NCI-H146 (cell line): Measurements from ENCODE around the gene CACHD1.
"Not testable (repeated sequence)": the region's sequence is repeated elsewhere in the genome, so short reads cannot be mapped to it uniquely, and the experiment has no call there.

Source experiments
- DNase-seq: peaks from one replicate; lab custom pipeline; 2025; lab: John Stamatoyannopoulos, UW

Gene CACHD1

DNA sequence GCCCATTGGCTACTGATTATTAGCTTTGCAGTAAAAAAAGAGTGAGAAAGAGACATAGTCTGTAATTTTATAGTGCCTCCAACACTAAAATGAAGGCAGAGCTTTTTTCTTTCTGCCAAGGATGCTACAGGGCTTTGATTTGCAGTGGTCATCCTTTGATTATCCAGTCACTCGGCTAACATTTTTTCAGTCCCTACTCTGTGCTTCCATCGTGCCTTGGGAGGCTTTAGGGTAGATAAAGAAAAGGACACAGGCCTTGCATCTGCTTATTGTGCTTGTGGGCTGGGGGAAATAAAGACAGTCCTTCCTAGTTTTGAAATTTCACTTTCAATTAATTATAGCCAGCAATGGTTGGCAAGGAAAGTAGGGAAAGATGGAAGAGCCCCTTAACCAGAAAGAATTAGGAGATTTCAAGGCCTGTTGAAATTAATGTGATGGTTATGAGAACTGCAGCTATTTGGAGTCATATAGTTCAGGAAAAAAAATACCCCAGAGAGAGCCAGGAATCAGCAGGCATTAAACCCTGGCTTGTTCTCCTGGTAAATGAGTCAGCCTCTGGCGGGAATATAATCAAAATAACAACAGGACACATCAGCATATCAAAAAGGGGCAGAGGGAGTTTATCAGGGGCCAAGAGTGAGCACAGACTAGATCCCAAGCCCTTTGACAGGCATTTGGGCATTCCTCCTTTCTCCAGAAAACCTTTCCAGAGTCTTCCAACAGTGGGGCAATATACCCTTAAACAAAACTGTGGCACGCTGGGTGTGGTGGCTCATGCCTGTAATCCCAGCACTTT lies 27.4 kb downstream of the CACHD1 start:
- DNase-seq: no peak

DNA sequence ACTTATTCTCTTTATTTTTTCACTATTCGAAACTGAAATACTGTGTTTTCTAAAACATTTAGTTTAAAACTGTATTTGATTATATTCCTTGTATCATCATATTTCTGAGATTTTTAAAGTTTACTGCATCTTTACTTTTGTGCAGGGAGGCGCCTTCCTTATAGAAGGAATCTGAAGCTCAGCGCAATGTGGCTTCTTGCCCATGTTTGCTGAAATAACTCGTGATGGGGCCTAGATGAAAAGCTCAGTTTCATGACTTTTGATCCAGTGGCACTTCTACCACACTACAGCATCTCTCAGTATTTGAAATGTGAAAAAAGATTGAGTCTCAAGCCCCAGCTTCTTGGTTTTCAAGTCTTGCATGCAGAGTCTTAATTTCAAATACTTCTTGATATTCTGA lies 28.4 kb downstream of the CACHD1 start:
- no peak for DNase-seq

DNA sequence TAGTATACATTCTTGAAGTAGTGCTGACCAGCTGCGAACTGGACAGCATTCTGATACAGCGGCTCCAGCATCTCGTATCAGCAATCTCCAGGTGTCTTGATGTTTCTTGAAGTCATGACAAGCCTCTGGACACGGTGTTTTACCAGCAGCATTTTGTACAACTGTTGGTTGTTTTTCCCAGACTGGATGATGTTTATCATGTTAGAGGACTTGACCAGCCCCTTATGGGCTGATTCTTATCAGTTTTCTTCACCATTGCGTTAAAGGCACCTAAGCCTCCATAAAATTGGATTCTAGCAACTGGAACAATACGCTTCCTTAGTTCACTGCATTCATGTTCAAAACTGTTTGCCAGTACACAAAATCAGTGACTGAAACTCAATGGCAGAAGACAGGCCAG lies 29.1 kb downstream of the CACHD1 start:
- DNase-seq: no peak

DNA sequence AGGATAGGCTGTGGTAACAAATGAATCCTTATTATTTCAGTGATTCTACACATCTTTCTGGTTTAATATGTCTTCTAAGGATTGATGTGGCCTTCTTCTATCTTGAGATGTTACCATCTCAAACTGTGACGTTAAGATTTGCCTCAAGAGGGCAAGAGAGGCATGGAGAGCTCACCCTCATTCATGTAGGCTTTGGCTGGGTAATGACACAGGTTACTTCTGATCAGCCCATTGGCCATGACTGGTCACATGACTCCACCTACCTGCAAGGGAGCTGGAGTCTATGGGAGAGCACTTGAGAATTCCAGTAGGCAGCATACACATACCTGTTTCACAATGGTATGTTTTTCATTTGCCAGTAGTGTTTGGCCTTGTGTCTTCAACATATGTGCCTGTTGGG lies 30.0 kb downstream of the CACHD1 start:
- no peak for DNase-seq

- DNase-seq: no peak
These were observed 32.2 kb downstream of the CACHD1 start for GRCh38 chr1:64502083-64502482.

GRCh38 chr1:64502931-64503330 lies 33.0 kb downstream of the CACHD1 start:
- peak; percentile 75 for DNase-seq

- DNase-seq: peak; percentile 88
These were observed 35.5 kb downstream of the CACHD1 start for GRCh38 chr1:64505232-64505943.

DNA sequence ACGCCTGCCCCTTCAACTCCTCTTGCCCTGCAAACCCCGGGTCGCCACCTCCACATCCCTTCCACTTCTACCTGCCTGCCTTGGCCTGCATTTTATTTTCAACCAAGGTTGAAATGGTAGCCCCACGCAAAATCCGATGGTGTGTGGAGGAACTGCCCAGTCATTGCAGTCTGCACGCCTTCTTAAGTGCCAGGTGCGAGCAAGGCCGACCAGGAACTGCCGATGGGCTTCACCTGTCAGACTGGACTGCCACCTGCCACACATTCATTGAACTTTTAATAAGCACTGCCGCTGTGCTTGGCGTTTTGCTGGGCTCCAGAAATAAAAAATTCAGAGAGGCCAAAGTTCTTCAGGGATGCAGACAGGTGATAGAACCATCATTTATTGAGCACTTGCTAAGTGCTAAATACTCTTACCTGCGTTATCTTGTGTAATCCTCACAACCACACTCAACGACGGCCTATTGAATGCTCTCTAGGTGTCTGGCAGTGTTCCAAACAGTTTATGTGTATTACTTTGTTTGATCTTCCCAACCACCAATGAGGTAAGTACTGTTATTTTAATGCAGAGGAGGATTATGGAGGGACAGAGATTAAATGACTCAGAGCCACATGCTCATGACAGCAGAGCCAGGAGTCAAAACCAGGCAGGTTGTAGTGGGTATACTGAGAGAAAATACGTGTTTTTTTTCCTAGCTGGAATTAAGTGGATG lies 36.2 kb downstream of the CACHD1 start:
- DNase-seq: peak; percentile 96

- DNase-seq: no peak
These were observed 38.7 kb downstream of the CACHD1 start for GRCh38 chr1:64508629-64509028.

GRCh38 chr1:64511044-64511443 lies 41.1 kb downstream of the CACHD1 start:
- DNase-seq: no peak

DNA sequence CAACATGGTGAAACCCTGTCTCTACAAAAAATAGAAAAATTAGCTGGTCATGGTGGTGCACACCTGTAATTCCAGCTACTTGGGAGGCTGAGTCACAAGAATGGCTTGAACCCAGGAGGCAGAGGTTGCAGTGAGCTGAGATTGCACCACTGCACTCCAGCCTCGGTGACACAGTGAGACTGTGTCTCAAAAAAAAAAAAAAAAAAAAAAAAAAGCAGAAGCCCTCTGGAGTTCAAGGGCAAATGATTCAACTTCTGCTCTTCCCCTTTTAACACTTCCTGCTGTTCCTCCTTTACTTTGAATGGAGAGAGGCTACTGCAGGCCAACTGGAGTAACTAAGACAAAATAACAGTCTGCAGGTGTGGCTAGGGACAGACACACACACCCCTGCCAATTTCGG lies 42.3 kb downstream of the CACHD1 start:
- not testable (repeated sequence) for DNase-seq

- no peak for DNase-seq
These were observed 43.6 kb downstream of the CACHD1 start for GRCh38 chr1:64513545-64513944.

DNA sequence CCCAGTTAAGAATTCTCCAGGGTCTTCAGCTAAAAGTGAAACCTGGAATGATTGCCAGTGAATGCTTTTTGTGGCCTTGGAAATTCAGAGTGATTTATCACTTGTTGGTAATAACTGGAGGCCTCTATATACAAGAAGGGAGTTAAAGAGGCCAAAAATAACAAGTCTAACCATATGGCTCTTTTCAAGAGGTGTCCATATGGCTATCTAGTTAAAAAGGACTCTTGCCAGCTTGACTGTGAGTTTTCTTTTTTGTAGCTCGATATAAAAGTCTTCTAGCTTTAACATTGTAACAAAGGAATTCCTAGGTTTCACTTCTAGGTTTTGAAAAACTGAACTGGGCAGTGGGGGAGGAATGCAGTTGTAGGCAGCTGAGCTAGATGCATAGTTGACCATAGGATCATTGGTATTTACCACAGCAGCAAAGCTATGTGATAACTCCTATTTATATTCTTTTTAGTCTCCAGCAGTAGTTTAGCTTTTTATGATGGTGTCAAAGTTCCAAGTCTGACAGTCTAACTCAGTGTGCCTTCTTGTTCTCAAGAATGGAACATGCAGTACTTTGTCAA lies 44.4 kb downstream of the CACHD1 start:
- DNase-seq: no peak

DNA sequence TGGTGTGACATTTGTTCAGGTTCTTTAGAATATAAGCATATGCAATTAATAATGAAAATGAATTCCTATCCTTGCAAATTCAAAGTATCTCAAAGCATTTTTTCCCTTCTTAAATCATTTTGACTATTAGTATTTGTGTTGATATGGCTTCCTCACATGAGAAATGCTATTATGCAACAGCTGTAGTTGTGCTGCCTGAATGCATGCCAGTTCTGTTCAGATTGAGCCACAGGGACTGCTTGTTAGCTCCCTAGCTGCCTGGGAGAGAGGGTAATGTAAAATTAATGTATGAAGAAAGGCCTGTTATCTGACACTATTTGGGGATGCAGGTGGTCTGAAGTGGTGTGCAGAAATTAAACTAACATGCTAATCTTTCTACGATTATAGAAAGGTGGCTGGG lies 45.5 kb downstream of the CACHD1 start:
- DNase-seq: no peak

GRCh38 chr1:64516301-64516700 lies 46.4 kb downstream of the CACHD1 start:
- no peak for DNase-seq

GRCh38 chr1:64516803-64517568 lies 47.1 kb downstream of the CACHD1 start:
- no peak for DNase-seq

DNA sequence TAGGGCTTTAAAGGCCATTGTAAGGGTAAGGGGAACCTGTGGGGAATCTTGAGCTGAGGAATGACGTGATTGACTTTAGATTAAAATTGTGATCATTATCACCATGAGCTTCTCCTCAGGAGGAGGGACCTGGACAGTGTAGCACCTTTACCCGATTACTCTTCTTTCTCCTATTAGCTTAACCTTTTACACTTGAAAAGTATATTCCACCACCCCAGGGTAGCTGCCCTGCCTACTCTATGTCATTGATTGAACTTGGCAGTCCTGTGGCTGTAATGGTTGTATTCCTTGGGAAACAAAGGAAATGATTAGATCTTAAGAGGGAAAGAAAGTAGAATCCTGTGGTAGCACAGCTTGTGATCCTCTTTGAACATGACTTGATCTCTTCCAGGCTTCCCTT lies 47.7 kb downstream of the CACHD1 start:
- no peak for DNase-seq

DNA sequence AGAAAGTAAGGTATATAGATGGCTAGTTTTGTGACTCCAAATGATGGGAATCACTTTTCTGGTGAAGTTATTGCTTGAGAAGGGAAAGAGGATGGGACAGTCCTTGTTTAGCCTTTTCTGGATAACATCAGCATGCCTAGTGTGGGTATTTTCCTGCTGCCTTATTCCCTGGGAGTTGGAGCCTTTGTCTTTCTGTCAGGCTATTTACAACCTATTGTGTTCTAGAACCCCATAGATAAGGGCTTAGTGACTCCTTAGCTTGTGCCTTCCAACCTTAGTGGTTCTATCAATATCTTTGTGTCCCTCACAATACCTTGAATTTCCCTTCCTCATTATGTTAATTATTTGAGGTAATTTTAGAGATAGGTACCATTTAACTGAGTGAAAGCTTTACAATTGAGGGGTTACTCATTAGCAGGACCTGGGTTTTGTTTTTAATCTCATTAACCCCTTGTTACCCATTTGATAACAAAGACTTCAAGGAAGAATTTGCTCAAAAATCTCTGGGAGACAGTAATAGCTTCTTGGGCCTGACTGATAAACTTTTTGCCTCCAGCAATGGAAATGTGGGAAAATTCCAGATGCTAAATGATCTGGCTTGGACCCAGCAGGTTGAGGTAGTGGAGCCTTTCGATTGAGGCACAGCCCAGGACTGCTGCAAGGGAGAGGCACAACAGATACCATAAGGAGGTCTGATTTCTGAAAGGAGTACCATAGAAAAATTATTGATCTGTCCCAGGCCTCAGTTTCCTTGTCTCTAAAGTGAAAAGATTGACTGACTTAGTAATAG lies 49.0 kb downstream of the CACHD1 start:
- DNase-seq: no peak

DNA sequence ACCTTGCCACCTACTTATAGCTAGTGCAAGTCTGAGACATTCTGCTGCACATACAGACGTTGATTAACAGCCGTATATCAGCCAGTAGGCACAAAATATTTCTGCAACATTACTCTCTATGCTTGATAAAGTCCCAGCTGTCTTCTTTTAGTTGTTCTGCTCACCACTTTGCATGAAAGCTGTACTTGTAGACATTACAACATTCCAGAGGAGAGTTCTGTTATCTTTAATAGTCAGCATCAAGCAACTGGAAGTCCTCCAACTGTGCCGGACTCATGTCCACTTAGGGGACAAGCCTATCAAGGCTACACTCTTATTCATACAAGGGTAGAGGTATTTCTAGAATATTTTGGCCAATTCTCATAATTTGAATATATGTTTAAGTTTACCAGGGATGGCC lies 50.0 kb downstream of the CACHD1 start:
- DNase-seq: no peak

GRCh38 chr1:64522740-64523139 lies 52.8 kb downstream of the CACHD1 start:
- no peak for DNase-seq
